GM12864 (cell line): ENCODE data around the gene DSCAML1.
"Not testable (repeated sequence)": the region's sequence is repeated elsewhere in the genome, so short reads cannot be mapped to it uniquely, and the experiment has no call there.

Source experiments
- DNase-seq: peaks from one replicate; pipeline ENCODE4 v3.0.0-alpha.2; 2011; ENCODE audit warnings: low read depth
- H3K4me3 ChIP-seq: 2 replicates; pipeline ENCODE4 v1.5.1; 2011; ENCODE audit warnings: mild to moderate bottlenecking, low read depth, low read length, control low read depth
- CTCF ChIP-seq: IDR thresholded peaks from 2 replicates; pipeline ENCODE4 v1.5.1; 2011; ENCODE audit warnings: low read depth, mild to moderate bottlenecking, moderate library complexity, low read length, control low read depth, inconsistent platforms; ENCODE audit errors: missing control alignments

The DSCAML1 gene

GRCh38 chr11:117461396-117462182, 335.4 kb downstream of the DSCAML1 start:
- no peak for DNase-seq
- H3K4me3 ChIP-seq: no peak overlapping the region
- no peak for TF ChIP-seq CTCF

- no peak for TF ChIP-seq CTCF
- no peak for DNase-seq
- H3K4me3 ChIP-seq: no peak overlapping the region
Observed at GRCh38 chr11:117459979-117460300, 337.1 kb downstream of the DSCAML1 start.

GRCh38 chr11:117459123-117459978, 337.7 kb downstream of the DSCAML1 start:
- no peak for DNase-seq
- H3K4me3 ChIP-seq: no peak overlapping the region
- no peak for TF ChIP-seq CTCF

GRCh38 chr11:117458275-117459122, 338.5 kb downstream of the DSCAML1 start:
- DNase-seq: peak; percentile 44
- no peak for TF ChIP-seq CTCF
- H3K4me3 ChIP-seq: peak overlapping the region; percentile 45

GRCh38 chr11:117457835-117458234, 339.2 kb downstream of the DSCAML1 start:
- peak; percentile 34 for TF ChIP-seq CTCF
- DNase-seq: no peak
- peak overlapping the region; percentile 45 for H3K4me3 ChIP-seq

- peak overlapping the region; percentile 45 for H3K4me3 ChIP-seq
- TF ChIP-seq CTCF: no peak
- DNase-seq: no peak
Observed at GRCh38 chr11:117457031-117457785, 339.8 kb downstream of the DSCAML1 start.

- not testable (repeated sequence) for H3K4me3 ChIP-seq, DNase-seq
Observed at GRCh38 chr11:117456721-117457029, 340.3 kb downstream of the DSCAML1 start.
